OCI-LY1 (cell line): Measurements from ENCODE around the gene SUGCT.

Experiments
- H2AFZ ChIP-seq: fragments of 200-600 bp; sonication (generic), shearing (Covaris generic); 2 replicates; pipeline ENCODE4 v1.6.0; 2014; ENCODE audit warnings: antibody characterized with exemption, mild to moderate bottlenecking, low read length
- H3F3A ChIP-seq: fragments of 200-600 bp; sonication (generic), shearing (Covaris generic); 2 replicates; pipeline ENCODE4 v1.6.0; 2014; ENCODE audit warnings: mild to moderate bottlenecking, antibody characterized with exemption, low read length, moderate library complexity; ENCODE audit not compliant: insufficient read depth
- H3K27ac ChIP-seq: fragments of 200-600 bp; sonication (generic); 2 replicates; pipeline ENCODE4 v1.5.1; 2014; ENCODE audit warnings: low read length, mixed run types, mild to moderate bottlenecking, low read depth; ENCODE audit not compliant: poor library complexity, severe bottlenecking
- H3K27me3 ChIP-seq: fragments of 200-600 bp; sonication (generic); 2 replicates; pipeline ENCODE4 v1.6.0; 2014; ENCODE audit warnings: antibody characterized with exemption, mild to moderate bottlenecking, low read length, moderate library complexity; ENCODE audit not compliant: insufficient read depth
- H3K36me3 ChIP-seq: fragments of 200-600 bp; sonication (generic); 2 replicates; pipeline ENCODE4 v1.6.1; 2014; ENCODE audit warnings: mild to moderate bottlenecking, antibody characterized with exemption, low read length, moderate library complexity, mixed read lengths; ENCODE audit not compliant: insufficient read depth
- H3K4me1 ChIP-seq: fragments of 200-600 bp; sonication (generic); 2 replicates; pipeline ENCODE4 v1.5.1; 2014; ENCODE audit warnings: mild to moderate bottlenecking, low read length, moderate library complexity; ENCODE audit not compliant: insufficient read depth, severe bottlenecking
- H3K4me2 ChIP-seq: fragments of 200-600 bp; sonication (generic), shearing (Covaris generic); 2 replicates; pipeline ENCODE4 v1.6.1; 2014; ENCODE audit warnings: low read length
- H3K4me3 ChIP-seq: fragments of 200-600 bp; sonication (generic); 2 replicates; pipeline ENCODE4 v1.5.1; 2014; ENCODE audit warnings: low read length, low read depth, mild to moderate bottlenecking, mixed read lengths; ENCODE audit not compliant: poor library complexity, severe bottlenecking
- H3K79me2 ChIP-seq: fragments of 200-600 bp; shearing (Covaris generic); 2 replicates; pipeline ENCODE4 v1.6.1; 2016; ENCODE audit warnings: mixed run types, low read length, mixed read lengths; ENCODE audit not compliant: insufficient read depth
- H3K9ac ChIP-seq: fragments of 200-600 bp; sonication (generic), shearing (Covaris generic); 2 replicates; pipeline ENCODE4 v1.6.1; 2014; ENCODE audit warnings: mild to moderate bottlenecking, low read length, mixed read lengths
- H3K9me2 ChIP-seq: fragments of 200-600 bp; sonication (generic), shearing (Covaris generic); 2 replicates; pipeline ENCODE4 v1.6.1; 2014; ENCODE audit warnings: low read depth, mild to moderate bottlenecking, low read length, mixed read lengths
- H3K9me3 ChIP-seq: fragments of 200-600 bp; shearing (Covaris generic); 2 replicates; pipeline ENCODE4 v1.6.1; 2014; ENCODE audit warnings: low read length, mixed read lengths
- H4K20me1 ChIP-seq: fragments of 200-600 bp; sonication (generic), shearing (Covaris generic); 2 replicates; pipeline ENCODE4 v1.6.0; 2016; ENCODE audit warnings: mild to moderate bottlenecking, low read length; ENCODE audit not compliant: insufficient read depth
- EZH2 ChIP-seq: fragments of 200-600 bp; sonication (generic), shearing (Covaris generic); IDR thresholded peaks from 2 replicates; pipeline ENCODE4 v1.8.0; 2017; ENCODE audit warnings: borderline replicate concordance, mixed run types, mild to moderate bottlenecking, antibody characterized with exemption, low read length, moderate library complexity, mixed read lengths
- TF ChIP-seq, protein P1 (sequence below): fragments of 200-600 bp; sonication (generic), shearing (Covaris generic); IDR thresholded peaks from 2 replicates; pipeline ENCODE4 v1.5.1; 2017; ENCODE audit warnings: mild to moderate bottlenecking, antibody characterized with exemption, low read length, moderate library complexity, mixed read lengths

SUGCT gene

DNA sequence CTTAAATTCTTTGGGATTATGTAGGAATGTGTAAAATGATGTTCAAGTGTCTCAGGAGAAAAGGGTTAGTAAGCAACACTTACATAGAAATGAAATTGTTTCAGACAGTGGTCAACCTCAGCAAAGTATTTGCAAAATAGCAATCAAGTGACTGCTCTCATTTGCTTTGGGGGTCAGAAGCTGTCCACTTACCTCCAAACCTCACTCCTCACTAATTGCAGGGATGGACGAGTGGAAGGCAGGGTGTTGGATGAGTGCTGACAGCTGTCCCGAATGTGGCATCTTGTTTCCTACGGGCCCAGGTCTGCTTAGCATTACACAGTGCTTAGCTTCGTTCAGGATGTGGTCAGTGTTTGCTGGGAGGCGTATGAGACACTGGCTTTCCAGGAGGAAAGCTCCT, 437.0 kb downstream of the SUGCT start:
- Histone ChIP-seq H3K36me3 (no peaks in the 10 kb centered on the region), H3K4me3 (no peak overlapping the region), H3K9me2 (no peaks in the 10 kb centered on the region), H4K20me1 (no peaks in the 10 kb centered on the region), H3K27me3 (no peaks in the 10 kb centered on the region), H3K9ac (no peak overlapping the region), H3K27ac (no peak overlapping the region), H3F3A (no peaks in the 10 kb centered on the region), H3K4me2 (no peak overlapping the region), H3K79me2 (no peaks in the 10 kb centered on the region), H2AFZ (no peak overlapping the region), H3K4me1 (no peaks in the 10 kb centered on the region), H3K9me3 (no peaks in the 10 kb centered on the region)
- no peak for TF ChIP-seq EZH2
- TF ChIP-seq, protein P1, sequence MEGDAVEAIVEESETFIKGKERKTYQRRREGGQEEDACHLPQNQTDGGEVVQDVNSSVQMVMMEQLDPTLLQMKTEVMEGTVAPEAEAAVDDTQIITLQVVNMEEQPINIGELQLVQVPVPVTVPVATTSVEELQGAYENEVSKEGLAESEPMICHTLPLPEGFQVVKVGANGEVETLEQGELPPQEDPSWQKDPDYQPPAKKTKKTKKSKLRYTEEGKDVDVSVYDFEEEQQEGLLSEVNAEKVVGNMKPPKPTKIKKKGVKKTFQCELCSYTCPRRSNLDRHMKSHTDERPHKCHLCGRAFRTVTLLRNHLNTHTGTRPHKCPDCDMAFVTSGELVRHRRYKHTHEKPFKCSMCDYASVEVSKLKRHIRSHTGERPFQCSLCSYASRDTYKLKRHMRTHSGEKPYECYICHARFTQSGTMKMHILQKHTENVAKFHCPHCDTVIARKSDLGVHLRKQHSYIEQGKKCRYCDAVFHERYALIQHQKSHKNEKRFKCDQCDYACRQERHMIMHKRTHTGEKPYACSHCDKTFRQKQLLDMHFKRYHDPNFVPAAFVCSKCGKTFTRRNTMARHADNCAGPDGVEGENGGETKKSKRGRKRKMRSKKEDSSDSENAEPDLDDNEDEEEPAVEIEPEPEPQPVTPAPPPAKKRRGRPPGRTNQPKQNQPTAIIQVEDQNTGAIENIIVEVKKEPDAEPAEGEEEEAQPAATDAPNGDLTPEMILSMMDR: no peak

DNA sequence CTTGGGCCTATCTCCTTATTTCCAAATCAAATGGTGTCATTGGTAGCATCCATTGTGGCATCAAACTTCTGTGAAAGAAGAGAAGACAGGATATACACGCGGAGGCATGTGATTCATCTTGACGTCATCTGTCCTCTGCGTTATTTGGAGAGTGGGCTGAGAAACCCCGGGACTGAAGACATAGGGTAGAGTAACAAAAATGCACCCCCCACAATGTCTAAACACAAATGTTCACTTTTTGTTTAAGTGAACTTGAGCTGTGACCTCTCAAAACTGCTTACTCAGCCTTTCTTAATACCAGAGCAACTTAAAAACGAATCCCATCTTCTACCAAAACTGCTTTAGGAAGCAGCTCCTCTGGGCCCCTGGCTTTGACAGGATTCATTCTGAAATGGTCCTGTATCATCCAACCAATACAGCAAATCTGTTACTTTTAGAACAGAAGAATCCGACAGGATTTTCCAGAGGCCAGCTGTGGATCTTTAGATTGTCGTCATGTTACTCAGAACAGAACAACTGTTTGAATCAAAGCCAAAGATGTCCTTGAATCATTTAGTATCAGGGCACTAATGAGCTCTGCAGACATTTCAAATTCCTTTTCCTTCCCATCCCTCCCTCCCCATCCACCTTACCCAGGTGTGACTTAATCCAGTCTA, 438.1 kb downstream of the SUGCT start:
- H3K9ac ChIP-seq: no peak overlapping the region
- H3K4me1 ChIP-seq: no peaks in the 10 kb centered on the region
- H3K36me3 ChIP-seq: no peaks in the 10 kb centered on the region
- H3K27me3 ChIP-seq: no peaks in the 10 kb centered on the region
- H3K9me2 ChIP-seq: no peaks in the 10 kb centered on the region
- H4K20me1 ChIP-seq: no peaks in the 10 kb centered on the region
- H2AFZ ChIP-seq: no peak overlapping the region
- no peaks in the 10 kb centered on the region for H3K79me2 ChIP-seq
- no peak overlapping the region for H3K4me2 ChIP-seq
- H3K9me3 ChIP-seq: no peaks in the 10 kb centered on the region
- H3F3A ChIP-seq: no peaks in the 10 kb centered on the region
- no peak for TF ChIP-seq EZH2
- TF ChIP-seq, protein P1: no peak
- H3K27ac ChIP-seq: no peak overlapping the region
- no peak overlapping the region for H3K4me3 ChIP-seq

DNA sequence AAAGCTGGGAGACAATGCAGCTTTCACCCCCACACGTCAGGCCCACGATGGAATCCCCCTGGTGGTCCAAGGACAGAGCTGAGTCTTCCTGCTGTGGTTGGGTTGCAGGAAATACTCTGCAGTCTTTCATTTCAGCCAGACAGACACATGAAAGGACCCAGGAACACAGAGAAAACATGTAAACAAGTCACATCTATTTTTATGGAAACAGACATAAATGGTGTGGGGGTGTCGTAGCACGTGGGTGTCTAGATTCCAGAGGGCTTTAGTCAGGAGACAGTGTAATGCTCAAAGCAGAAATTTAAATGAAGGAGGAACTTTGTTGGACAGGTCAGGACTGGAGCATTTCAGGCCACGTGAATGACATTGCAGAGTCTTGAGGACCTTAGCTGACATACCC, 444.6 kb downstream of the SUGCT start:
- Histone ChIP-seq H3K36me3 (no peaks in the 10 kb centered on the region), H3K4me3 (no peak overlapping the region), H3K4me1 (no peaks in the 10 kb centered on the region), H4K20me1 (no peaks in the 10 kb centered on the region), H3K27ac (no peak overlapping the region), H3K9me2 (no peaks in the 10 kb centered on the region), H3K27me3 (no peaks in the 10 kb centered on the region), H3K4me2 (no peak overlapping the region), H3F3A (no peaks in the 10 kb centered on the region), H2AFZ (no peak overlapping the region), H3K9me3 (no peaks in the 10 kb centered on the region), H3K9ac (no peak overlapping the region), H3K79me2 (no peaks in the 10 kb centered on the region)
- TF ChIP-seq, protein P1: no peak
- TF ChIP-seq EZH2: no peak
